GM19025 (cell line): ENCODE results near the gene CALD1.
A peak's percentile ranks its signal among the peaks of the same experiment; 100 is the strongest.

Experiments
- ATAC-seq: cut with Tn5 transposase; IDR thresholded peaks from one replicate; pipeline ENCODE4 v1.9.1; 2021; ENCODE audit warnings: mild to moderate bottlenecking, low read depth, moderate library complexity; ENCODE audit not compliant: unreplicated experiment

The CALD1 gene

DNA sequence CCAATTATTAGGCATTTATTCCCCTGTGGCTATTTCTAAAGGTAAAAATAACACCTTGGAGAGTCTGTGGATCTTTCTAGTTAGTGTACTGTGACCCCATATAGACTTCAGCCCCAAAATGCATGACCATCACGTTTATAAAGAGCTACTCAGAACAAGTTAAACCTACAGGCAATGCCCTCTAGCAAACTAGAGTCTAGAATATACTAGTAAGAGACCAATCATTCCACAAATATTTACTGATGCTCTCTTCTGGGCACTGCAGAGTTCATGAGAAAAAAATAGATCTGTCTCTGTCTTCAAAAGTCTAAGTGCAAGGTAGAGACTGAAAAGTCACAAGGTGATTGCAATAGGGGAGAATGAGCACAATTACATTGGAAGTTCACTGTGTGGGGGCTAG is 20.5 kb upstream of the CALD1 start:
- no peak for ATAC-seq

DNA sequence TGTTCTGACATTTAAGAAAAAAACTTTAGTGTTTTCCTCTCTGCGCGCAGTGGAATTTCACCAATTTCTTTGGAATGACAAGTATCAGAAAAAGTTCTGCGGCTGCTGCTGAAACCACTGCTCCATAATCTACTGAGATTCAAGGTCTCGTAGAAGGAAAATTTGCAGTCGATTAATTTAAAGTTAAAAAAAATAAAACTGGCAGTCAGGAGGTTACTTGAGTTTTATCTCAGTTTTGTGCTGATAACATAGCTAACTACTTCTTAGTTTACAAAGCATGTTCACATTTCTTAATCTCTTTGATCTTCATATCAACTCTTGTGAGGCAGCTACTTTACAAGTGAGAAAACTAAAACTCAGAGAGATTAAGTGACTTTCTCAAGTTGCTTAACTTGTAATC is 18.2 kb upstream of the CALD1 start:
- no peak for ATAC-seq

GRCh38 chr7:134763960-134764359 is 15.5 kb upstream of the CALD1 start:
- ATAC-seq, result no peak

GRCh38 chr7:134764365-134764764 is 15.1 kb upstream of the CALD1 start:
- no peak for ATAC-seq

DNA sequence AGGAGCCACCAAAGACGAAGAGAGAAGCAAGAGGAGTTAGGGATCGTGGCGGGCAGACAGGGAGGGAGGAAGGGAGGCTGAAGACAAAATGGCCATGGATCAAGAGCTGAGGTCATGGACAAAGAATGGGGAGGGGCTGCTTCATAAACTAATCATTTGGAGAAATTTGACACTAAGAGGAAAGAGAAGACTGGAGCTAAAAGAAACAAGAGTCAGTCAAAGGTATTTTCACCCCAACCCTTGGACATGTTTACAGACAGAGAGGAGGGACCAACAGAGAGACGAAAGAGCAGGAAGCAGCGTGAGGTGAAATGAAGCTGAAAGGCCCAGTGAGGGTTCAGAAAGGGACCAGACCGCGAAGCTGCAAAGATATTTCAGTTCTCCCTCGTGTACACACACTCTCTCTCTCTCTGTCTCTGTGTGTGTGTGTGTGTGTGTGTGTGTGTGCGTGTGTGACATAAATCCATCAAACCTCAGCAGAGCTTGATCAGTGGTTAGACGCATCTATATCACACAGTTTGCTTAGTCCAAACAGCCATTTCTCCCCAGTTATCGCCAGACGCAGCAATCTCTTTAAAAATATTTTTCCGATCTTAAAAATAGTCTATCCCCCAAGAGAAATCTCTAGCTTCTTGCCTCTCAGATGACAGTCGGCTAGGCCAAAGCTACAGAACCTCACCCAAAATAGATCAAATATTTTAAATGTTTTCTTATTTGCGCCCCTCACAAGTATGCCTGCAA is 12.5 kb upstream of the CALD1 start:
- ATAC-seq, result peak; percentile 81

GRCh38 chr7:134767520-134768168 is 11.8 kb upstream of the CALD1 start:
- no peak for ATAC-seq

GRCh38 chr7:134768243-134768642 is 11.2 kb upstream of the CALD1 start:
- no peak for ATAC-seq

- no peak for ATAC-seq
Observed at GRCh38 chr7:134770676-134771075, 8.8 kb upstream of the CALD1 start.

DNA sequence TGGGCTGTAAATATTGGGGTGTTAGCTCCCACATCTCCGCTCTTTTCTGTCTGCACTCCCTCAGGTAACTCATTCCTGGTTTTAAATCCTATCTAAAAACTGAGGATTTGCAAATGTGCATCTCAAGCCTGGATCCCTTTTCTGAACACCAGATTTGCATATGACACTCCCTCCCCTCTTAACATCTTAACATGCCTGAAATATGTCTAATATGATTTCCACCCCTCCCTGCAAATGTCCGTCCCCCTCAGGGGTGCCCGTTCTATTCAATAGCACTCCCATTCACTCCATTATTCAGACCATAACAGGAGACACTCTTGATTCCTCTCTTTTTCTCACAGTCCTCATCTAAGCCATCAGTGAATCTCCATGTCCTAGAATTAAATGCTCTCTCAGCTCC is 8.3 kb upstream of the CALD1 start:
- no peak for ATAC-seq

GRCh38 chr7:134771889-134772288 is 7.5 kb upstream of the CALD1 start:
- no peak for ATAC-seq

- no peak for ATAC-seq
Observed at GRCh38 chr7:134772401-134772800, 7.0 kb upstream of the CALD1 start.

- no peak for ATAC-seq
Observed at GRCh38 chr7:134773164-134773563, 6.3 kb upstream of the CALD1 start.

GRCh38 chr7:134774119-134774518 is 5.3 kb upstream of the CALD1 start:
- no peak for ATAC-seq

DNA sequence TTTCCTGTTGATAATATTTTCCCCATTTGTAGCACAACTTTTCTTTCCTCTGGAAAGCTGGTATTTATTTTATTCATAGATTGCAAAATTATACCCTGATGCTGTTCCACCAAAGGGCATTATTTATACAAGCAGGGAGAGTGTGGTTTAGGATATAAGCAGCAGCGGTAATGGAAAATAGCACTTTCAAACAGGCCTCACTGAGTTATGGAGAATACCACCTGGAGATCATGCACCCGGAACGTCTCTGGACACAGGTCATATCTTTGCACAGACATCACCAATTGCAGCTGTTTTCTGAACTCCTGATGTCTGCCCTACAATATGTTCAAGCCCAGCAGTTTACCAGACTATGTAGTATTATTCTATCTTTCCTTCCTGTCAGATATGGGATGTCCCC is 2.0 kb upstream of the CALD1 start:
- no peak for ATAC-seq

DNA sequence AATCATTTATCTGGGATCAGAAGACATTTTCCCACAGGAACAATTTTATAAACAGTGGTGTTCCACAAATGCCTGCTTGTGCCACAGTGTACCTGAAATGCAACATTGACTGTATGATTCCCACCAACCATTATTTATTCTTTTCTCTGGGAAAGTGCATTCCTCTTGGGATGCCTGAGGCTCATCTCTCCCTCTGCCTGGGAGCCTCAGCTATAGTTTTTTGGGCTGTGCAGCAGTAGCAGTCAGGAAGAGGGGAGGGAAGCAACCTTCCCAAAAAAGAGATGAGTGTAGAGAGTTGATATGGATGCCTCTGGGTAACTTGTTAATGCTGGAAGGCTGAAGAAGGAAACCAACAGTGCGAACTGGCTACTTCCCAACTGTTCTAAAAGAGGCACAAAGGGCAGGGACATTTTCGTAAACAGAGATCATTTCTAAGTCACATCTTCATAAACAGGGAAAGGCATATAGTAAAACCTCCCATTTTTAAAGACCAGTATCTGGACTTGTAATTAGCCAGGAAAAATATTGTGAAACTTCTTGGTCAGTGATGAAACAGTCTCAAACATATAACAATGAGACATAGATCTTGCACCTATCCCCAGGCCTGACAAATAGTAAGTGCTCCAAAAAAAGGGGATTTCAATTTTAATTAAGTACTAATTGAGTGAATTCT is 1.4 kb upstream of the CALD1 start:
- no peak for ATAC-seq

GRCh38 chr7:134779741-134780065 is 269 bp downstream of the CALD1 start:
- no peak for ATAC-seq

- ATAC-seq, result no peak
Observed at GRCh38 chr7:134780166-134780828, 863 bp downstream of the CALD1 start.

GRCh38 chr7:134781171-134781570 is 1.7 kb downstream of the CALD1 start:
- ATAC-seq, result no peak

GRCh38 chr7:134782121-134782623 is 2.7 kb downstream of the CALD1 start:
- peak; percentile 78 for ATAC-seq

DNA sequence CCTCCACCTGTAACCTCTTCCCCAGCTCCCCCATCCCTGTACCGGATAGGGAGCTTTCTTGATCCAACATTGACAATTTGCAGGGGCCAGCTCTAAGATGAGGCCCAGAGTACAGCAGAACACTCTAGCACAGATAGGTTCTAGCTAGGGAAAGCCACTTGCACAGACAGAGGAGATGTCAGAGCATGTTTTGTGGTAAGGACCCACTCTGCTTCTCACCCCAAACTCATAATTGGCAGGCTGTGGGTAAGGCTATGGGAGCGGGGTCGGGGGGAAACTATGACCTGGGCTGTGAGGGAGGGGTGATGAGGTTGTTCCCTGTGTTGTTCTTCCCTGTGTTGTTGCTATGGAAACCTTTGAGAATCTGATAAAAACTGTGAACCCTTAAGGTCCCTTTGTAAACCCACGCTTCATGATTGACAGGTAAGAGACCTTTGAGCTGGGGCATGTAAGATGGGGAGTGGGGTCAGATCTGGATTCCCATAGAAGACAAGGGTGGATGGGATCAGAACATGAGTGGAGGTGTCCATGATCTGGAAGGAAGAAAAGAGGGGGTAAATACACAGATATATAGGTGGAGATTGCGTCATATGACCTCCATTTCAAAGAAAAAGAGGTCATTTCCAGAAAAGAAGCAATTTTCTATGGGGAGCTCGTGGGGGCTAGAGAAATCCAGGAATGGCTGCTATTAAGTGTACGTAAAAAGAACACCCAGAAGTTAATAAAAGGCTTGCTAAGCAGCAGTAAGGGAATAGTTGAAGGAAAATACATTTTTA is 4.0 kb downstream of the CALD1 start:
- ATAC-seq, result no peak
